ENCODE data around the gene ULBP2.
"Not testable (repeated sequence)": the region's sequence is repeated elsewhere in the genome, so short reads cannot be mapped to it uniquely, and the experiment has no call there.

ULBP2 gene

DNA sequence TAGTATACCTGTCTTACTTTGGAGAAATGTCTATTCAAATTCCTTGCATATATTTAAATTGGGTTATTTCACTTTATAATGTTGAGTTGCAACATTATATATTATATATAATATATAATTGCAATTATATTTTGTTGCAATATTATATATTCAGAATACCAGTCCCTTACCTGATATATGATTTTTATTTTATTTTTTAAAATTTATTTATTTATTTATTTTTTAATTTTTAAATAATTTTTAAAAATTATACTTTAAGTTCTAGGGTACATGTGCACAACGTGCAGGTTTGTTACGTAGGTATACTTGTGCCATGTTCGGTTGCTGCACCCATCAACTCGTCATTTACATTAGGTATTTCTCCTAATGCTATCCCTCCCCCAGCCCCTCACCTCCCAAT is 14.8 kb upstream of the ULBP2 start:
- not testable (repeated sequence) for DNase-seq (ENCODE audit: low spot score)

DNA sequence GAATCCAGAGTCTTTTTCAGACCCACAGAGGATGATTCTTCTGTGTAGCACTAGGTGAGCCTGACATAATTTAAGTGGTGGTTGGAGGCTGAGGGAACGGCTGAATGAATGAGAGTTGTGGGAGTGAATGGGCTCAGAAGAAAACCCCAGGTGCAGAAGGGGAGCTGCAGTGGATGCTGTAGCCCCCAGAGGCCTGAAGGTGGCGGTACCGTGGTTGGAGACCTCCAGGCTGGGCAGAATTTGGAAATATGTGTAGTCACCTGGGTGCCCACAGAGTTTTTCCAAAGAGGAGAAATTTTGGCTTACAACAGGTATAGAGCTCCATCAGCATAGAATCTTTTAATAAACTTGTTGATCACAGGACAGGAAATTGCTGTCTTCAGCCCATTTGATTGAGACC is 12.4 kb upstream of the ULBP2 start:
- DNase-seq (ENCODE audit: low spot score) = no peak

DNA sequence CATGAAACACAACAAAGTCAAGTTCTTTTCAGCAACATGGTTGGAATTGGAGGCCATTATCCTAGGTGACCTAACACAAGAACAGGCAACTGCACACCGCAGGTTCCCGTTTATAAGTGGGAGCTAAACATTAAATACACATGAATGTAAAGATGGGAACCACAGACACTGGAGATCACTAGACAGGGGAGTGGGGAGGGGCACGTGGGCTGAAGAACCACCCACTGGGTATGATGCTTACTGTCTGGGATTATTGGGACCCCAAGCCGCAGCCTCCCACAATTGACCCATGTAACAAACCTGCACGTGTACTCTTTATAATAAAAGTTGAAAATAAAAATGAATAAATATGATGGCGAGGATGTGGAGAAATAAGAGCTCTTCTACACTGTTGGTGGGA is 10.3 kb upstream of the ULBP2 start:
- no peak for DNase-seq (ENCODE audit: low spot score)

DNA sequence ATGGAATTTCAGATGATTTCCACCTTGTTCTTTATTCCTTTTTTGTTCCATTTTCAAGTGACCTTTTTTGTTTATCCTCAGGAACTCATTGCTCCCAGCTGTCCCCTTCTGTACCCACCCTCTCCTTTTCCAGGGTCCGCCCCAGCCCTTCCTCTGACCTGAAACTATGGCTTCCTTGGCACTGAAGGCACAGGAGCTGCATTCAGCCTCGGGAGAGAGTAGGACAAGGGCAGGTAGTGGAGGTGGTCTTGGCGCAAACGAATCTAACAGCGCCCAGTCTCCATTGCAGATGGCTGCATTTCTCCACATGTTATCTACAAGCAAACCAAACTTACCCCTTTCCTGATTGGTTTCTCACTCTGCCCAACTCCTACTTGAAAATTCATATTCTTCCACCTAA is 8.8 kb upstream of the ULBP2 start:
- DNase-seq (ENCODE audit: low spot score) = no peak

DNA sequence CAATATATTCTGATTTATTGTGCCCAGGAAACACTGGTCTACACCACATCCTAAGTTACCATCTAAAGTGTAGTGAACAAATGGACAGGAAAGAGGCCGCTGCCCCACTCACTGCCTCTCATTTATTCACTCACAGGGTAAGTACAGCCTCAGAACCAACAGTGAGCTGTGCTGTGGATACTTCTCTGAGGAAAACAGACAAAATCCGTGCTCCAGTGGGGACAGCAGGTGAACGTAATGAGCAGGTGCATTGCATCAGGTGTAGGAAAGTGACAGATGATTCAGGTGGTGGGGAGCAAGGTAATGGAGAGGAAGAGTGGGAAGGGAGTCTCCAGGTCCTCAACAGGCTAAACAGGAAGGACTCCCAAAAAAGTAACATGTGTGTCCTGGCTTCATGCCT is 8.4 kb upstream of the ULBP2 start:
- no peak for DNase-seq (ENCODE audit: low spot score)

DNA sequence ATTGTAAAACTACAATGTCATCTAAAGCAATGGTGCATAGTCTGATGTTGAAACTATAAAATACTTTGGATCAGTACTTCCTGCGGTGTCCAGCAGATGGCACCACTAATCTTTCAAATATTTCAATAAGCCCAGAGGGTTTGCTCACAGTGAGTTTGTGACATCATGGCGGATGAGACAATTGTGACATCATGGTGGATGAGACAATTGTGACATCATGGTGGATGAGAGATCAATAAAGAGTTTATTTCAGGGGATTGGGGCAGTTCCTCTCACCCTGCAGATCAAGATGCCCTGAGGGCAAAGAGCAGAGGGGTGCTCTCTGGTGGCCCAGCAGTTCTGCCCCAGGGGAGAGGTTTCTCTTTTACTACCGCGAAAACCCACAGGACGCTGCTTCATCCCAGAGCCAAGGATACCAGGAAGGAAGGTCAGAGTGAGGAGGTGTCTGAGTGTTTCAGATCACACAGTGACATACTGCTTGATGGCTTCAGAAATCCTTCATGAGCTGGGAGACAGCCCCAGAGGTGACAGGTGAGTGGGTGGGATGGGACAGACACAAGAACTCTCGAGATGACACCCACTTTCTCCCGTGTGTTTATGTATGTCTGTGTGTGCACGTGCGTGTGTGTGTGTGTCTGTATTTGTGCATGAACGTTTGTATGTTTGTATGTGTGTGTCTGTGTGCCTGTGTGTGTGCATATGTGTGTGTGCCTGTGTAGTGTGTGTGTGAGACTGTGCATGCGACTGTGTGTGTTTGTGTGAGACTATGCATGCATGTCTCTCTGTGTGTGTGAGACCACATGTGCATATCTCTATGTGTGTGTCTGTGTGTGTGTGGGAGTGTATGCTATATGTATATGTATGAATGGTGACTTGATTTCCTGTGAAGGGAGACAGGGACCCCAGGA is 7.3 kb upstream of the ULBP2 start:
- peak; percentile 79 for DNase-seq (ENCODE audit: low spot score)

DNA sequence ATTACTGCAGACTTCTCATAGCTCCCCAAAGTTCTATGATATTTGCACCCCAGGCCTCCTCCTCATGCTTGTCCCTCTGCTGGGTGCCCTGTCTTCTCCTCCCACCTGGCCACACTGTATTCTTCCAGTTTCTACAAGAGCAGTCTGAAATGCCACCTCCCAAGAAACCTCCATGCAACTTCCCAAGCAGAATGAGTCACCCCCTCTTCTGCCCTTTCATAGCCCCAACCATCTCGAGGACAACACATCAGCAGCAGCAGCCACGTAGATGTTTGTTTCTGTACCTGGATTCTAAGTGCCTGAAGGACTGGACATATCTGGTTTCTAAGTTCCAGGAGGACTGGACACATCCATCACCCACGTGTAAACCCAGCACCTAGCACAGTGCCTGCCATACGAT is 6.6 kb upstream of the ULBP2 start:
- DNase-seq (ENCODE audit: low spot score) = no peak

DNA sequence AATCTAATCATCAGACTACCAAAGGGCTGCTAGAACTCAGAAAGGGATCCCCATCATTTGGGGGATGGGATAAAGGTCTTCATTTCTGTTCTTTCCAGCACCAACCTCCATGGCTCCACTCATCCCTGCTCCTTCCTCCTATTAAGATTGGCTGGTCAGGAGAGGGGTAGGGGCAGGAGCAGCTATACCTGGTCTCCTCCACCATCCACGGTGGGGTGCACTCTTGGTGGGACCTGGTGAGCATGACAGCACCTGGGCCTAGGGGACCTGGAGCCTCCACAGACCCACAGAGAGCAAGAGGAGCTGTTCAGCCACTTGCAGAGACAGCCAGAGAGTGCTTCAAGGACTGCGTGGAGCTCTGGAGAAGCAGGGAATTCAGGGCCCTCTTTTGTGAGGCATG is 6.1 kb upstream of the ULBP2 start:
- no peak for DNase-seq (ENCODE audit: low spot score)

DNA sequence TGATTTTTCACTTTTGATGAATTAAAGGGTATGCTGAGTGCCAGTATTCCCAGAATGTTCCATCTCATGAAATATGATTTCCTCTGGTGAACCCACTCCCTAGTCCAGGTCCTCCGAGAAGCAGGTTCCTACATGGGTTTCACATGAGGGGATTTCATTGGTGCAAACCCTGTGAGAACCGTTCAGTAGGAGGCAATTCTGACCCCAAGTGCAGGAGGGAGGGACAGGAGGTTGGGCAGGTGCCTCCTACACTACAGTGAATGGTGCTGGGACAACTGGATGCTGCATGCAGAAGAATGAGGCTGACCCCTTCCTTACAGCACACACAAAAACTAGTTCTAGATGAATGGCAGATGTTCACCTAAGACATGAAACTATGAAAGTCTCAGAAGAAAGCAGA is 5.1 kb upstream of the ULBP2 start:
- no peak for DNase-seq (ENCODE audit: low spot score)

DNA sequence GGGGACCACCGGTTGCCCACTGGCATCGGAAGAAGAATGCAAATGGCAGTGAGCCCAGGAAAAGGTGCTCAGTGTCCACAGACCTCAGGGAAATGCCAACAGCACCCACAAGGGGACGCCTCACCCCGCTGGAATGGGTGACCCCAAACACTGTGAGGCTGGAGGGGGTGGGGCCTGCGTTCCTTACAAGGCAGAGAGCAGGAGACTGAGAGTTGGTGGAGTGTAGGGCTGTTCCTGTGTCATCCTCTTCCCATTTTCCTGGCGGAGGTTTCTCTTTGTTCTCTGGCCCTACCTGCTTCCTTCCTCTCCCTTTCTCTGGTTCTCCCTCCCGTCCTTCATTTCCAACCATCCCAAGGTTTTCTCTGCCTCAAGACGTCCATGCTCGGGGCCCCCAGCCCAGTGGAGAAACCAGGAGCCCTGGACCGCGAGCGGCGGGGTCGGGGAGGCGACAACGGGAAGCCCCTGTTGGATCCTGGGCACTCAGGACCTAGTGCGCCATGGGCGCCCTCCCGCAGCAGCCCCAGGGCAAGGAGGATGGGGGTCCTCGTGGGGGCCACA is 3.7 kb upstream of the ULBP2 start:
- not testable (repeated sequence) for DNase-seq (ENCODE audit: low spot score)

DNA sequence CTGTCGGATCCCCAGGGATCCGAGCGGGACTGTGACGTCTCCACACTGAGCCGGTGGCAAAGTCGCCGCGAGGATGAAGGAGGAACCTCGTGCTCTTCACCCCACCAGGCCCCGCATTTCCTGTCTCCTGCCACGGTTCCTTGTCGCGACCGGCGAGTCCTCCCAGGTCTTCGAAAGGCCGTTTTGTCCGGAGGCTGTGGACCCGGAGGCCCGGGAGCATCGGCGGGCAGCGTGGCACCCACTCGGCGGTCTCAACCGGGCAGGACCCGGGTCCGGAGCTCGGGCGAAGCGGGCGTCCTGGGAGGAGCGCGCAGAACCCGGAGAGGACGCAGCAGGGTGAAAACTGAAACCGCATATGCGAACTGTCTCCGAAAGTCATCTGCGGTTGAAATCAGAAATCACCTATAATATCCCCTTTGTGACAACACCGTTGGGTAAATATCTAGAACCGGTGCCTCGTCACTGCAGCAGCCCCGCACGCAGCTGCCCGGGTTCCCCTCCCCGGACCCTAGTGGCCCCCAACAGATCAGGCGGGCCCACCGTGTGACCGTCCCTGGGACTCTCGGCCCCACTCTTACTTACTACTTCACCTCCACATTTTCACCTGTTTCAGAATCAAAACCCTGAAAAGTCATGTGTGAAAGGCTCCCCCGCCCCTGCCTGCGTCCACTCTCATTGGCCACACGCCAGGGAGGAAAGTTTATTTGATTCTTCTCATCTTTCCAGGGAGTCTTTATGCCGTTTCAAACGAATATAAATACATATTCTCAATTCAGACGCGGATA is 3.1 kb upstream of the ULBP2 start:
- DNase-seq (ENCODE audit: low spot score) = no peak

DNA sequence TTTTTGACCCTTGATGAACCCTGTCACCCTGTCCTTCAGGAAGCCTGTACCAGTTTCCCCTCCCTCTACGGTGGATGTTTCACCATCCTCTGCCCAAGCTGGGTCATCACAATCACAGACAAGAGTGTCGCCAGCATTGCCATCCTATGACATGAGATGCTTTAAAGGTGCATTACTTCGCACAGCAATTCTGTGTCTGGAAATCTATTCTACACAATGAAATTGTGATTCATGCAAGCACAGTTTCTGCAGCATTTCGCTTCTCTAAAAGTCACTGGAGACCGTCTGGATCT is 2.5 kb upstream of the ULBP2 start:
- DNase-seq (ENCODE audit: low spot score) = no peak

DNA sequence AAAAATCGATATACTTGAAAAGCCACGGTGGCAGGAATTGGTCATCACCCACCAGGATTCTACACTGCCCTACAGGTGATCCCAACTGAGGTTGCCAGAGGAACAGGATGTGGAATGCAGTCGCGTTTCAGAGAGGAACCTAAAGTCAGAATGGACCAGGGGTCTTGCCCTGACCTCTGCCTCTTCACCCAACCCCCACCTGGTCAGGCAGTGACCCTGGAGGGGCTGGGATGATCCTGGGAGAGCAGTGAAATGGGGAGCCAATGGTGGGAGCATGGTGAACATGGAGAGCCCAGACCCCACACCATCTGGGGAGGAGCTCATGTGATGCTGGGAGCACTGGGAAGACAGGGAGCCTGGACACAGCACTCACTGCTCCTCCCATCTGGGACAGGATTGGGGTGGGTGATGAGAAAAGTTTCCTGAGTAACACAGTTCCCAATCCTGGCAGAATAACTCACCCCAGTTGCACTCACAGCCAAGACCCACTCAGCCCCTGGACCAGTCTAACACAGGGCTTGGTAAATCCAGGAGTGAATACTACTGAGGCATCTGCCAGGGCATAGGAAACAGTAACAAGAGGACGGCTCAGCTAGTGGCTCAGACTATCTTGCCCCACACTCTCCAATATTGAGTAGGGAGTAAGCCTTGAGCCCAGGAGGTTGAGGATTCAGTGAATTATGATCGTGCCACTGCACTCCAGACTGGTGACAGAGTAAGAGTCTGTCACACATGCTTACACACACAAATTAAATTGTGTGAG is 1.7 kb upstream of the ULBP2 start:
- no peak for DNase-seq (ENCODE audit: low spot score)

DNA sequence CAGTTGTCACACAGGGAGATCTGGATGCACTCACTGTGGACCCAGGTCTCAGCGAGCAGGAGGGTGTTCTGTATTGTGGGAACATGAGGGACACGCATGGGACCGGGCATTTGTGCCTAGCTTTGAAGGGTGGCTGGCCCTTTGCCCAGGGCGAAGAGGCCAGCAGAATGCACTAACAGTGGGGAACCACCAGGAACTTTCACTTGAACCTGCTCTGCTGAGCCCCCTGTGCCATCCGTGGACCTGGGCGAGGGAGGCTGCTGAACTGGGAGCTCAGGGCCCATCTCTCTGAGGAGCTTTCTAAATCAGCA is 1.2 kb upstream of the ULBP2 start:
- DNase-seq (ENCODE audit: low spot score) = no peak

DNA sequence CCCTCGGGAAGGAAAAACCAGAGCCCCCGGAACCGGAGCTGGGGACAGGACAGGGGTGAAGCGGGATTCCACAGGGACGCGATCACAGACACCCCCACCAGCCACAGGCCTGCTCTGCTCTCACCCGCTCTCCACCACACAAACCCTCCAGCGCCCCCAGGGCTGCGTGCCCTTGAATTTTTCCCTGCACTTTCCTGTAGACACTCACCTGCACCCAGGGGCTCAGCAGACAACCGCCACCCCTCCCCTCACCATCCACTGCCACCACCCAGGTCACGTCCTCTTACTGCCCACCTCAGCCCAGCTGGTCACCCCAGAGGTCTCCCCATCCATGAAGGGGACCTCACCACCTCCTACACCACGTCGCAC is 631 bp downstream of the ULBP2 start:
- no peak for DNase-seq (ENCODE audit: low spot score)

DNA sequence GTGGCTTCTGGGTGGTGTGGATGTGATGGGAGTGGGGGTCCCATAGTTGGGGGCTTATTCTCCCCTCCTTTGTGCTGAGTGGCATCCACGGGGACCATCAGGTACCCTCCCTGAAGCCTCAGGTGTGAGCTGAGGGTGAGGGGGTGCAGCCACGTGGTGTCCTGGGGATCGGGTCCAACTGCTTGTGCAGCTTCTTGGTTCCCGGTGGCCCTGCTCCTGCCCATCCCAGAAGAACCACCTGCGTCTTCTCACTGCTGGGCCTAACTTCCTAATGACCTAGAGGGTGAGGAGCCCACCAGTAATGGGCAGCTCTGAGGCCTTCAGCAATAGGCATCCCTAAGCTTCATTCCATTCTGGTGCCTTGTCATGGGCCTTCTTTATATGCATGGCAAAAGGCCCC is 1.5 kb downstream of the ULBP2 start:
- not testable (repeated sequence) for DNase-seq (ENCODE audit: low spot score)

DNA sequence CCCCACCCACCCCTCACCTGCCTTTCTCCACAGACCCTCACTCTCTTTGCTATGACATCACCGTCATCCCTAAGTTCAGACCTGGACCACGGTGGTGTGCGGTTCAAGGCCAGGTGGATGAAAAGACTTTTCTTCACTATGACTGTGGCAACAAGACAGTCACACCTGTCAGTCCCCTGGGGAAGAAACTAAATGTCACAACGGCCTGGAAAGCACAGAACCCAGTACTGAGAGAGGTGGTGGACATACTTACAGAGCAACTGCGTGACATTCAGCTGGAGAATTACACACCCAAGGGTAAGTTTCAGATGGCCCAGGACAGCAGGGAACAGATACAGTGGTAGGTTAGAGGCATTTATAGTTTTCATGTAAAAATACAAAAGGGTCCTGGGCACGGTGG is 3.5 kb downstream of the ULBP2 start:
- not testable (repeated sequence) for DNase-seq (ENCODE audit: low spot score)

DNA sequence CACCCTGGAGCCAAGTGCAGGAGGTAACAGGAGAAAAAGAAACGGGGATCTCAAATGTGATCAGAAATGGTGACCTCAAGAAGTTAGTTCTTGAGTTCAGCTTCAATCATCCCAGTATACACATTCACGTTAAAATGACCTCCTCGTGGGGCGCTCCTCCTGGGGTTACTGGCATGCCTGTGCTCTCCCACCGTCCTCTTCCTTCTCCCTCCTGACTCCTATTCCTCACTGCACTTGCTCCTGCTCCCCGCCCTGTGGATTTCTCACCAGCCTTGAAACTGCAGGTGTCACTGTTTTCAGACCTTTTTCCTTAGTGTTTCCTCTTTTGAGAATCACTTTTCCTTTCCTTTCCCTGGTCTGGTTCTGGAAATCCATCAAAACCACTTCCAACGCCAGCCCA is 4.8 kb downstream of the ULBP2 start:
- not testable (repeated sequence) for DNase-seq (ENCODE audit: low spot score)

DNA sequence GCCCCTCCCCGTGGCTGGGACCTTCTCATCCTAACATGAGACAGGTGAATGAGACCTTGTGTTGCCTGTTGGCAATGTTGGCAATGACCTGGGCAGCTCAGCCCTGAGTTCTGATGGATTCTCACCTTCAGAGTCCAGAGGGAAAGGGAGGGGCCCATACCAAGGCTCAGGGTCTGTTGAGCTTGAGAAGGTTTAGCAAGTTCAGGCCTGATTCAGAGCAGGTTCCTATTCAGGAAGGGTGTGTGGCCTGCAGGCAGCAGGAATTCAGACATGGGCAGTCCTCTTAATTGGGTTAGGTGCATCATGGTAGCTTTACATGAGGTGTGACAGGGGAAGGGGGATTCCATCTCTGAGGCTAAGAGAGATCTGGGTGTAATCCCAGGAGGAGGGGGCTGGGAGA is 5.7 kb downstream of the ULBP2 start:
- not testable (repeated sequence) for DNase-seq (ENCODE audit: low spot score)

DNA sequence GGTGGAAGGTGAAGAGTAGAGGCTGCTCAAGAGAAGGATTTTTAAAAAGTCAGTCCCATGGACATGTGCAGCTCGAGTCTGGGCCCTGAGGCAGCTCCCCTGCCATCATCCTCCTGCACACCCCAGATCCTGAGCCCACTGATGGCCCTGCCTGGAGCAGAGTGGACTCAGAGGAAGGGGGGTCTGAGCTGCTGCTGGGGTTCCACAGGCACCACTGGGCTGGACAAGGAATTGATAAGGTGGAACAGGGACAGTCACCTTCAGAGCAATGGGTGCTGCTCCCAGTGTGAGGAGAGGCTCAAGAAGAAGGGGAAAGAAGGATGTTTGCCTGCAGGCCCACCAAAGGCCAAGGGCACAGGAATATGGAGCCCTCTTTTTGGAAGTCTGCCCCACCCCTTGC is 6.2 kb downstream of the ULBP2 start:
- DNase-seq (ENCODE audit: low spot score) = no peak

DNA sequence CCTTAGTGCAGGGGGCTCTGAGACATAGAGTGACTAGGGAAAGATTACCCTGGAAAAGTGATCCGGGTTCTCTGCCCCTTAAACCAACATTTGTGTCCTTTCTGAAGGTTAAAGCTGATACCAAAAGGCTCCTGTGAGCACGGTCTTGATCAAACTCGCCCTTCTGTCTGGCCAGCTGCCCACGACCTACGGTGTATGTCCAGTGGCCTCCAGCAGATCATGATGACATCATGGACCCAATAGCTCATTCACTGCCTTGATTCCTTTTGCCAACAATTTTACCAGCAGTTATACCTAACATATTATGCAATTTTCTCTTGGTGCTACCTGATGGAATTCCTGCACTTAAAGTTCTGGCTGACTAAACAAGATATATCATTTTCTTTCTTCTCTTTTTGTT is 6.8 kb downstream of the ULBP2 start:
- DNase-seq (ENCODE audit: low spot score) = no peak

DNA sequence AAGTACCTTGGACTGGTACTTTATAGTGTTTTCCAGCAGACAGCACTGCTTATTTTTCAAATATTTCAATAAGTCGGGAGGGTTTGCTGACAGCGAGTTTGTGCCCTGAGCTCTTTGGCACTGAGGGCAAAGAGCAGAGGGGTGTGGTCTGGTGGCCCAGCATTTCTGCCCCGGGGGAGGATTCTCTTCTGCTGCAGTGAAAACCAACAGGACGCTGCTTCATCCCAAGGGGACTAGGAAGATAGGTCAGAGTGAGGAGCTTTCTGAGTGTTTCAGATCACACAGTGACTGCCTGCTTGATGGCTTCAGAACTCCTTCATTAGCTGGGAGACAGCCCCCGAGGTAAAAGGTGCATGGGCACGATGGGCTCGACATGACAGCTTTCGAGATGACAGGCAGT is 8.6 kb downstream of the ULBP2 start:
- DNase-seq (ENCODE audit: low spot score) = no peak

DNA sequence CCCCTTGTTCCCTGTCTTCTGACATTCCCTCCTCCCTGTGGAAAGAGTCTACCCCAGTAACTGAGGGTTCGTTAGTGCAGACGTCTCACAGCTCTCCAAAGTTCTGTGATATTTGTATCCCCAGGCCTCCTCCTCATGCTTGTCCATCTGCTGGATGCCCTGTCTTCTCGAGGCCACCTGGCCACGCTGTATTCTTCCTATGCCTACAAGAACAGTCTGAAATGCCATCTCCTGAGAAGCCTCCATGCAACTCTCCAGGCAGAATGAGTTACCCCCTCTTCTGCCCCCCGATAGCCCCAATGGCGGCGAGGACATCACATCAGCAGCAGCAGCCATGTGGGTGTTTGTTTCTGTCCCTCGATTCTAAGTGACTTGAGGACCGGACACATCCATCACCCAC is 9.3 kb downstream of the ULBP2 start:
- DNase-seq (ENCODE audit: low spot score) = no peak

Data from hematopoietic multipotent progenitor cell treated with erythropoietin and hydrocortisone succinate and interleukin-3 and kit ligand, for 17 days (in vitro differentiated cells).